ENCODE results near the gene CASZ1. TPM values are rescaled to one million over a fixed set of nuclear protein-coding genes. Genes with fewer than 3 reads are reported as not detected.

Gene CASZ1
- total and polyA plus RNA-seq, 10 donors: 0.73 to 14.5 (median 9.1) TPM

- 84 to 96% (median 94%) methylated on average over 17 of the region's 17 CpGs for WGBS, 5 donors
- Histone ChIP-seq H3K36me3 (no peaks in the 10 kb centered on the region), H3K27me3 (replicated peaks in 1 of 7) (no peaks in the 10 kb centered on the region), H3K9me3 (no peaks in the 10 kb centered on the region), H3K4me1 (peaks cover 7 to 88% (median 51%) of the 10 kb centered on the region in 6 donors), H3K27ac (no peak overlapping the region), H3K4me3 (no peak overlapping the region)
- no peak for TF ChIP-seq POLR2AphosphoS5 (IDR thresholded peaks at IDR 0.05)
- TF ChIP-seq POLR2A (IDR thresholded peaks at IDR 0.05): no peak
- TF ChIP-seq, protein P1, sequence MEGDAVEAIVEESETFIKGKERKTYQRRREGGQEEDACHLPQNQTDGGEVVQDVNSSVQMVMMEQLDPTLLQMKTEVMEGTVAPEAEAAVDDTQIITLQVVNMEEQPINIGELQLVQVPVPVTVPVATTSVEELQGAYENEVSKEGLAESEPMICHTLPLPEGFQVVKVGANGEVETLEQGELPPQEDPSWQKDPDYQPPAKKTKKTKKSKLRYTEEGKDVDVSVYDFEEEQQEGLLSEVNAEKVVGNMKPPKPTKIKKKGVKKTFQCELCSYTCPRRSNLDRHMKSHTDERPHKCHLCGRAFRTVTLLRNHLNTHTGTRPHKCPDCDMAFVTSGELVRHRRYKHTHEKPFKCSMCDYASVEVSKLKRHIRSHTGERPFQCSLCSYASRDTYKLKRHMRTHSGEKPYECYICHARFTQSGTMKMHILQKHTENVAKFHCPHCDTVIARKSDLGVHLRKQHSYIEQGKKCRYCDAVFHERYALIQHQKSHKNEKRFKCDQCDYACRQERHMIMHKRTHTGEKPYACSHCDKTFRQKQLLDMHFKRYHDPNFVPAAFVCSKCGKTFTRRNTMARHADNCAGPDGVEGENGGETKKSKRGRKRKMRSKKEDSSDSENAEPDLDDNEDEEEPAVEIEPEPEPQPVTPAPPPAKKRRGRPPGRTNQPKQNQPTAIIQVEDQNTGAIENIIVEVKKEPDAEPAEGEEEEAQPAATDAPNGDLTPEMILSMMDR (IDR thresholded peaks at IDR 0.05 in 8 of 11, conservative IDR thresholded peaks at IDR 0.05 in 3 of 11): no peak
- intact Hi-C loops (cut with DNase I; ENCODE audit: low total_unique reads): loop anchor here (10.0 kb wide), 1 partner anchor 174 kb away; no protein-coding TSS in a partner anchor
- DNase-seq: no peak
Observed at GRCh38 chr1:10690484-10690883, 106.0 kb downstream of the CASZ1 start.

GRCh38 chr1:10688409-10688786 is 108.0 kb downstream of the CASZ1 start:
- Histone ChIP-seq H3K27me3 (replicated peaks in 1 of 7) (no peaks in the 10 kb centered on the region), H3K9me3 (no peaks in the 10 kb centered on the region), H3K4me3 (no peak overlapping the region), H3K27ac (no peak overlapping the region), H3K36me3 (peaks cover 0 to 6% (median 0%) of the 10 kb centered on the region in 6 donors), H3K4me1 (peaks cover 7 to 99% (median 45%) of the 10 kb centered on the region in 6 donors)
- TF ChIP-seq, protein P1 (IDR thresholded peaks at IDR 0.05 in 8 of 11, conservative IDR thresholded peaks at IDR 0.05 in 3 of 11): no peak
- TF ChIP-seq POLR2A (IDR thresholded peaks at IDR 0.05): no peak
- TF ChIP-seq POLR2AphosphoS5 (IDR thresholded peaks at IDR 0.05): no peak
- intact Hi-C loops (cut with DNase I; ENCODE audit: low total_unique reads): loop anchor here (10.0 kb wide), 1 partner anchor 106 kb away; the partner anchor contains the start of gene CASZ1
- DNase-seq: no peak
- 73 to 86% (median 79%) methylated on average over 7 to 10 of the region's 10 CpGs for WGBS, 5 donors

- TF ChIP-seq POLR2A (IDR thresholded peaks at IDR 0.05): no peak
- TF ChIP-seq, protein P1 (IDR thresholded peaks at IDR 0.05 in 8 of 11, conservative IDR thresholded peaks at IDR 0.05 in 3 of 11): no peak
- TF ChIP-seq POLR2AphosphoS5 (IDR thresholded peaks at IDR 0.05): no peak
- WGBS, 5 donors: 65 to 78% (median 69%) methylated on average over 14 to 15 of the region's 15 CpGs
- H3K4me3 ChIP-seq: no peak overlapping the region
- peaks cover 0 to 6% (median 0%) of the 10 kb centered on the region in 6 donors for H3K36me3 ChIP-seq
- H3K4me1 ChIP-seq: peaks cover 6 to 99% (median 40%) of the 10 kb centered on the region in 6 donors
- peak overlapping the region in 5 of 8 donors; percentile 43 to 71 (median 65) for H3K27ac ChIP-seq
- no peaks in the 10 kb centered on the region for H3K27me3 ChIP-seq (replicated peaks in 1 of 7)
- no peaks in the 10 kb centered on the region for H3K9me3 ChIP-seq
- intact Hi-C loops (cut with DNase I; ENCODE audit: low total_unique reads): loop anchor here (10.0 kb wide), 1 partner anchor 107 kb away; the partner anchor contains the start of gene CASZ1
- DNase-seq: no peak
Observed at GRCh38 chr1:10687782-10688408, 108.6 kb downstream of the CASZ1 start.

GRCh38 chr1:10687251-10687651 is 109.2 kb downstream of the CASZ1 start:
- intact Hi-C loops (cut with DNase I; ENCODE audit: low total_unique reads): loop anchor here (10.0 kb wide), 1 partner anchor 108 kb away; the partner anchor contains the start of gene CASZ1
- Histone ChIP-seq H3K4me3 (no peak overlapping the region), H3K9me3 (no peaks in the 10 kb centered on the region), H3K27ac (peak overlapping the region in 7 of 8 donors; percentile 43 to 71 (median 65)), H3K4me1 (peaks cover under 1 to 99% (median 36%) of the 10 kb centered on the region in 6 donors), H3K27me3 (replicated peaks in 1 of 7) (no peaks in the 10 kb centered on the region), H3K36me3 (peaks cover 0 to 6% (median 0%) of the 10 kb centered on the region in 6 donors)
- DNase-seq: no peak
- WGBS, 5 donors: 80 to 91% (median 83%) methylated on average over 6 to 7 of the region's 7 CpGs
- no peak for TF ChIP-seq POLR2A (IDR thresholded peaks at IDR 0.05)
- TF ChIP-seq, protein P1 (IDR thresholded peaks at IDR 0.05 in 8 of 11, conservative IDR thresholded peaks at IDR 0.05 in 3 of 11): no peak
- no peak for TF ChIP-seq POLR2AphosphoS5 (IDR thresholded peaks at IDR 0.05)

All from spleen (tissue), 11 donors.